ENCODE results near the gene RGS8. TPM values are rescaled to one million over a fixed set of nuclear protein-coding genes. Genes with fewer than 3 reads are reported as not detected.

Gene RGS8
- total RNA-seq, 1 experiment from 2014 or later = not detected

GRCh38 chr1:182703539-182703938 is 19.2 kb upstream of the RGS8 start:
- no peak for TF ChIP-seq CTCF (IDR thresholded peaks at IDR 0.05; ENCODE audit: unreplicated experiment)
- no peaks in the 10 kb centered on the region for H3K9me3 Mint-ChIP-seq (ENCODE audit: unreplicated experiment)
- no peak for DNase-seq (ENCODE audit: unreplicated experiment)
- H3K4me1 Mint-ChIP-seq (ENCODE audit: insufficient read depth, unreplicated experiment) = peaks cover 6% of the 10 kb centered on the region
- peaks cover 7% of the 10 kb centered on the region for H3K36me3 Mint-ChIP-seq (ENCODE audit: insufficient read depth, unreplicated experiment)
- no peak overlapping the region for H3K27ac Mint-ChIP-seq (ENCODE audit: low read depth, unreplicated experiment)
- no TSS peak for BruUV-seq (replicated peaks)
- POLR2A ChIA-PET = no interaction called here
- no peaks in the 10 kb centered on the region for H3K27me3 Mint-ChIP-seq (ENCODE audit: insufficient read depth, unreplicated experiment)
- no peak overlapping the region for H3K4me3 Mint-ChIP-seq (ENCODE audit: unreplicated experiment)
- CTCF ChIA-PET = interaction anchor here (0.6 kb wide), 2 partner anchors 81 to 286 kb away, joined by 3 read pairs; no protein-coding TSS in a partner anchor
- intact Hi-C loops (cut with micrococcal nuclease) = no loop called here

- TF ChIP-seq CTCF (IDR thresholded peaks at IDR 0.05; ENCODE audit: unreplicated experiment) = no peak
- POLR2A ChIA-PET = no interaction called here
- no TSS peak for BruUV-seq (replicated peaks)
- Mint-ChIP-seq H3K27me3 (ENCODE audit: insufficient read depth, unreplicated experiment) (no peaks in the 10 kb centered on the region), H3K4me3 (ENCODE audit: unreplicated experiment) (no peak overlapping the region), H3K36me3 (ENCODE audit: insufficient read depth, unreplicated experiment) (peaks cover 7% of the 10 kb centered on the region), H3K27ac (ENCODE audit: low read depth, unreplicated experiment) (no peak overlapping the region), H3K9me3 (ENCODE audit: unreplicated experiment) (no peaks in the 10 kb centered on the region), H3K4me1 (ENCODE audit: insufficient read depth, unreplicated experiment) (peaks cover 6% of the 10 kb centered on the region)
- intact Hi-C loops (cut with micrococcal nuclease) = no loop called here
- CTCF ChIA-PET = interaction anchor here (0.6 kb wide), 1 partner anchor 82 kb away, joined by 3 read pairs; no protein-coding TSS in a partner anchor
- DNase-seq (ENCODE audit: unreplicated experiment) = no peak
These were observed 18.6 kb upstream of the RGS8 start for GRCh38 chr1:182702826-182703524.

- DNase-seq (ENCODE audit: unreplicated experiment) = no peak
- Mint-ChIP-seq H3K36me3 (ENCODE audit: insufficient read depth, unreplicated experiment) (peaks cover 7% of the 10 kb centered on the region), H3K27ac (ENCODE audit: low read depth, unreplicated experiment) (no peak overlapping the region), H3K9me3 (ENCODE audit: unreplicated experiment) (no peaks in the 10 kb centered on the region), H3K27me3 (ENCODE audit: insufficient read depth, unreplicated experiment) (no peaks in the 10 kb centered on the region), H3K4me1 (ENCODE audit: insufficient read depth, unreplicated experiment) (peaks cover 6% of the 10 kb centered on the region), H3K4me3 (ENCODE audit: unreplicated experiment) (no peak overlapping the region)
- ChIA-PET CTCF (interaction anchor here (0.6 to 0.7 kb wide), 2 partner anchors 12 to 17 kb away, joined by 3 read pairs; no protein-coding TSS in a partner anchor), POLR2A (interaction anchor here (0.5 kb wide), 1 partner anchor 23 kb away, joined by 3 read pairs; no protein-coding TSS in a partner anchor)
- intact Hi-C loops (cut with micrococcal nuclease) = no loop called here
- no TSS peak for BruUV-seq (replicated peaks)
- no peak for TF ChIP-seq CTCF (IDR thresholded peaks at IDR 0.05; ENCODE audit: unreplicated experiment)
These were observed 15.9 kb upstream of the RGS8 start for GRCh38 chr1:182700351-182700709.

GRCh38 chr1:182699393-182700350 is 15.3 kb upstream of the RGS8 start:
- no peaks in the 10 kb centered on the region for H3K9me3 Mint-ChIP-seq (ENCODE audit: unreplicated experiment)
- CTCF ChIA-PET = interaction anchor here (0.7 to 1.0 kb wide), 2 partner anchors 9 to 16 kb away, joined by 3 read pairs; no protein-coding TSS in a partner anchor
- peaks cover 6% of the 10 kb centered on the region for H3K4me1 Mint-ChIP-seq (ENCODE audit: insufficient read depth, unreplicated experiment)
- no peaks in the 10 kb centered on the region for H3K27me3 Mint-ChIP-seq (ENCODE audit: insufficient read depth, unreplicated experiment)
- H3K27ac Mint-ChIP-seq (ENCODE audit: low read depth, unreplicated experiment) = peak overlapping the region; percentile 28
- intact Hi-C loops (cut with micrococcal nuclease) = no loop called here
- no peak overlapping the region for H3K4me3 Mint-ChIP-seq (ENCODE audit: unreplicated experiment)
- POLR2A ChIA-PET = interaction anchor here (0.5 to 0.9 kb wide), 2 partner anchors 15 to 23 kb away, joined by 3 to 4 read pairs; no protein-coding TSS in a partner anchor
- peaks cover 7% of the 10 kb centered on the region for H3K36me3 Mint-ChIP-seq (ENCODE audit: insufficient read depth, unreplicated experiment)
- peak; percentile 45 for DNase-seq (ENCODE audit: unreplicated experiment)
- no TSS peak for BruUV-seq (replicated peaks)
- no peak for TF ChIP-seq CTCF (IDR thresholded peaks at IDR 0.05; ENCODE audit: unreplicated experiment)
